HEK293 (cell line): ENCODE results near the gene CALCOCO1.
A peak's percentile ranks its signal among the peaks of the same experiment; 100 is the strongest.

Experiments
- KLF10 ChIP-seq: fragments of 450-650 bp; IDR thresholded peaks from 2 replicates; pipeline ENCODE4 v1.5.1; 2018; ENCODE audit warnings: missing biosample characterization, mild to moderate bottlenecking, missing genetic modification characterization
- MYNN ChIP-seq: fragments of 450-650 bp; formaldehyde crosslinking; IDR thresholded peaks from 2 replicates; pipeline ENCODE4 v1.5.1; 2016; ENCODE audit warnings: missing biosample characterization, missing genetic modification characterization, borderline replicate concordance
- PATZ1 ChIP-seq: fragments of 450-650 bp; formaldehyde crosslinking; IDR thresholded peaks from 2 replicates; pipeline ENCODE4 v1.5.1; 2016; ENCODE audit warnings: missing biosample characterization, missing genetic modification characterization
- PRDM10 ChIP-seq: fragments of 450-650 bp; formaldehyde crosslinking; IDR thresholded peaks from 2 replicates; pipeline ENCODE4 v1.5.1; 2016; ENCODE audit warnings: missing biosample characterization, missing genetic modification characterization
- YY2 ChIP-seq: fragments of 450-650 bp; formaldehyde crosslinking; IDR thresholded peaks from 2 replicates; pipeline ENCODE4 v1.5.1; 2016; ENCODE audit warnings: missing biosample characterization, missing genetic modification characterization
- ZBTB21 ChIP-seq: fragments of 450-650 bp; formaldehyde crosslinking; IDR thresholded peaks from 2 replicates; pipeline ENCODE4 v1.5.1; 2017; ENCODE audit warnings: missing biosample characterization, missing genetic modification characterization
- ZBTB44 ChIP-seq: fragments of 450-650 bp; IDR thresholded peaks from 2 replicates; pipeline ENCODE4 v1.5.1; 2018; ENCODE audit warnings: missing biosample characterization, mild to moderate bottlenecking, missing genetic modification characterization
- ZBTB7A ChIP-seq: fragments of 450-650 bp; formaldehyde crosslinking; IDR thresholded peaks from 2 replicates; pipeline ENCODE4 v1.5.1; 2016; ENCODE audit warnings: low read depth, missing biosample characterization, missing genetic modification characterization
- ZFHX2 ChIP-seq: fragments of 450-650 bp; formaldehyde crosslinking; conservative IDR thresholded peaks from 2 replicates; pipeline ENCODE4 v1.5.1; 2016; ENCODE audit warnings: missing biosample characterization, missing genetic modification characterization
- ZFP37 ChIP-seq: fragments of 450-650 bp; formaldehyde crosslinking; IDR thresholded peaks from 2 replicates; pipeline ENCODE4 v1.5.1; 2016; ENCODE audit warnings: missing biosample characterization, missing genetic modification characterization
- ZNF155 ChIP-seq: fragments of 450-650 bp; formaldehyde crosslinking; IDR thresholded peaks from 2 replicates; pipeline ENCODE4 v1.5.1; 2016; ENCODE audit warnings: missing biosample characterization, missing genetic modification characterization
- ZNF157 ChIP-seq: fragments of 450-650 bp; formaldehyde crosslinking; IDR thresholded peaks from 2 replicates; pipeline ENCODE4 v1.5.1; 2016; ENCODE audit warnings: missing biosample characterization, missing genetic modification characterization
- ZNF174 ChIP-seq: fragments of 450-650 bp; formaldehyde crosslinking; IDR thresholded peaks from 2 replicates; pipeline ENCODE4 v1.5.0; 2017; ENCODE audit warnings: missing biosample characterization, mild to moderate bottlenecking, missing genetic modification characterization
- ZNF175 ChIP-seq: fragments of 450-650 bp; formaldehyde crosslinking; IDR thresholded peaks from 2 replicates; pipeline ENCODE4 v1.5.1; 2016; ENCODE audit warnings: missing biosample characterization, missing genetic modification characterization
- ZNF202 ChIP-seq: fragments of 450-650 bp; formaldehyde crosslinking; IDR thresholded peaks from 2 replicates; pipeline ENCODE4 v1.5.1; 2016; ENCODE audit warnings: missing biosample characterization, missing genetic modification characterization, borderline replicate concordance
- ZNF239 ChIP-seq: fragments of 450-650 bp; formaldehyde crosslinking; IDR thresholded peaks from 2 replicates; pipeline ENCODE4 v1.5.1; 2016; ENCODE audit warnings: missing biosample characterization, missing genetic modification characterization
- ZNF311 ChIP-seq: fragments of 450-650 bp; formaldehyde crosslinking; IDR thresholded peaks from 2 replicates; pipeline ENCODE4 v1.5.1; 2017; ENCODE audit warnings: missing biosample characterization, missing genetic modification characterization, borderline replicate concordance
- ZNF350 ChIP-seq: fragments of 450-650 bp; formaldehyde crosslinking; IDR thresholded peaks from 2 replicates; pipeline ENCODE4 v1.5.0; 2017; ENCODE audit warnings: missing biosample characterization, mild to moderate bottlenecking, missing genetic modification characterization
- ZNF366 ChIP-seq: fragments of 450-650 bp; formaldehyde crosslinking; conservative IDR thresholded peaks from 2 replicates; pipeline ENCODE4 v1.5.1; 2016; ENCODE audit warnings: missing biosample characterization, missing genetic modification characterization
- ZNF394 ChIP-seq: fragments of 450-650 bp; formaldehyde crosslinking; IDR thresholded peaks from 2 replicates; pipeline ENCODE4 v1.5.1; 2016; ENCODE audit warnings: missing biosample characterization, missing genetic modification characterization, mild to moderate bottlenecking, moderate library complexity, borderline replicate concordance
- ZNF529 ChIP-seq: fragments of 450-650 bp; formaldehyde crosslinking; IDR thresholded peaks from 2 replicates; pipeline ENCODE4 v1.5.1; 2017; ENCODE audit warnings: missing genetic modification characterization, missing biosample characterization; ENCODE audit not compliant: insufficient replicate concordance
- ZNF549 ChIP-seq: fragments of 450-650 bp; IDR thresholded peaks from 2 replicates; pipeline ENCODE4 v1.5.1; 2018; ENCODE audit warnings: missing biosample characterization, missing genetic modification characterization, mild to moderate bottlenecking, inconsistent platforms, moderate library complexity
- ZNF571 ChIP-seq: fragments of 450-650 bp; formaldehyde crosslinking; IDR thresholded peaks from 2 replicates; pipeline ENCODE4 v1.5.0; 2017; ENCODE audit warnings: missing biosample characterization, missing genetic modification characterization
- ZNF830 ChIP-seq: fragments of 450-650 bp; IDR thresholded peaks from 2 replicates; pipeline ENCODE4 v1.5.0; 2018; ENCODE audit warnings: missing biosample characterization, missing genetic modification characterization, low read depth, mild to moderate bottlenecking, moderate library complexity
- ZNF843 ChIP-seq: fragments of 450-650 bp; formaldehyde crosslinking; IDR thresholded peaks from 2 replicates; pipeline ENCODE4 v1.5.1; 2016; ENCODE audit warnings: missing biosample characterization, missing genetic modification characterization
- TF ChIP-seq, protein P1 (sequence below): fragments of 450-650 bp; formaldehyde crosslinking; optimal IDR thresholded peaks from 2 replicates; pipeline ENCODE3; 2016; ENCODE audit warnings: missing biosample characterization, mild to moderate bottlenecking, missing genetic modification characterization
- TF ChIP-seq, protein P2 (sequence below): sonication (generic); formaldehyde crosslinking; IDR thresholded peaks from 2 replicates; pipeline ENCODE4 v1.8.1; 2022; ENCODE audit warnings: mild to moderate bottlenecking, moderate library complexity, missing genetic modification reagents
- TF ChIP-seq, protein P3 (sequence below): fragments of 450-650 bp; formaldehyde crosslinking; IDR thresholded peaks from 2 replicates; pipeline ENCODE4 v1.5.1; 2016; ENCODE audit warnings: missing biosample characterization, missing genetic modification characterization

Gene CALCOCO1

DNA sequence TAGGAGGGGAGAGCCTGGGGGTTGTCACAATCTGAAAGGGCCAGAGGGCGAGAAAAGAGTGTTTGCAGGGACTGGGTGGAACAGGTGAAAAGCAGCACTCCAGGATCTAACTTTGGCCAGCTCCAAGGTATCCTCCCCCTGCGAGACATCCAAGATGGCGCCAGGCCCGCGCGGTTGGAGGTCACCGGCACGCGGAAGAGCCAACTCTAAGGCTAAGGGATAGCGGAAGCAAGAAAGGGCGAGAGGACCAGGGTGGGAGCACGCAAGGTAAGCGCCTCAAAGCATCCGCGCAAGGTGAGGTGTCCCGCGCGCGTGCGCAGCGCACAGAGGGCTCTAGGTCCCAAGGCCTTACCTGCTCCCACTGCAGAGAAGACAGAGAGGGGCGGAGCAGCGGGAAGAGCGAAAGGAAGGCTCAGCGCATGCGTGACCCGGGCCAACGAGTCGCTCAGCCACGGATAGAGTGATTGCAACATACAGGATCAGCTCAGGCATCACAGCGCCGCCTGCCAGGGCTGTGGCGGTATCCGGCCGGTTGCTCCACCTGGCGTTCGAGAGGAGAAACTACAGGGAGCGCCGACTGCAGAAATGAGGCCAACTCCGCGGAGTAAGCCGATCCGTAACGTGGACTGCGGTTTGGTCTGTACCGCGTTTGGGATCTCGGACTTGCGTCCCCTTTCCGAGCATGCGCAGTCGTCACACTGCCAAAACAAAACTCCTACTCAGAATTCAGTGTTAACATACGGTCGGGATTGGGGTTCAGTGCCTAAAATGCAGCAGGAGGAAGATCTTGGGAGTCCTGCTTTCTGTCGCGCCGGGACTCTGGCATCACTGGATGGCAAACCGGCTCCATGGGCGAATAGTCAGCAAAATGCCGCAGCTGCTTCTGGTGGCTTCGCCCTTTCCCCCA is 51.3 kb downstream of the CALCOCO1 start, which contains the start of gene ATP5MC2 (continued):
- TF ChIP-seq ZFP37 (tag by site-specific recombination), result peak; percentile 80; the same call in 1 of the 2 replicates
- no peak for TF ChIP-seq ZNF549 (tag by site-specific recombination)
- no peak for TF ChIP-seq ZNF202 (tag by site-specific recombination)
- TF ChIP-seq ZNF175 (tag by site-specific recombination), result no peak
- no peak; the same call in 1 of the 2 replicates for TF ChIP-seq ZFHX2 (tag by site-specific recombination)
- peak; percentile 82 for TF ChIP-seq YY2 (tag by site-specific recombination)
- TF ChIP-seq, protein P1, sequence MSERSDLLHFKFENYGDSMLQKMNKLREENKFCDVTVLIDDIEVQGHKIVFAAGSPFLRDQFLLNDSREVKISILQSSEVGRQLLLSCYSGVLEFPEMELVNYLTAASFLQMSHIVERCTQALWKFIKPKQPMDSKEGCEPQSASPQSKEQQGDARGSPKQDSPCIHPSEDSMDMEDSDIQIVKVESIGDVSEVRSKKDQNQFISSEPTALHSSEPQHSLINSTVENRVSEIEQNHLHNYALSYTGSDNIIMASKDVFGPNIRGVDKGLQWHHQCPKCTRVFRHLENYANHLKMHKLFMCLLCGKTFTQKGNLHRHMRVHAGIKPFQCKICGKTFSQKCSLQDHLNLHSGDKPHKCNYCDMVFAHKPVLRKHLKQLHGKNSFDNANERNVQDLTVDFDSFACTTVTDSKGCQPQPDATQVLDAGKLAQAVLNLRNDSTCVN, result peak; percentile 66
- no peak for TF ChIP-seq ZNF174 (tag by site-specific recombination)
- no peak for TF ChIP-seq ZNF830 (tag by site-specific recombination)
- TF ChIP-seq ZNF529 (tag by site-specific recombination), result no peak
- TF ChIP-seq MYNN, result no peak
- peak; percentile 90 for TF ChIP-seq PRDM10 (tag by site-specific recombination)
- no peak for TF ChIP-seq PATZ1 (tag by site-specific recombination)
- no peak for TF ChIP-seq ZNF571 (tag by site-specific recombination)
- TF ChIP-seq ZBTB7A, result no peak
- no peak for TF ChIP-seq ZNF155
- peak; percentile 97 for TF ChIP-seq ZNF394 (tag by site-specific recombination)
- TF ChIP-seq ZNF311, result no peak
- peak; percentile 65; the same call in 1 of the 2 replicates for TF ChIP-seq ZBTB44 (tag by site-specific recombination)
- TF ChIP-seq ZBTB21, result peak; percentile 36; the same call in 1 of the 2 replicates
- peak; percentile 100 for TF ChIP-seq ZNF366 (tag by site-specific recombination)
- TF ChIP-seq ZNF350 (tag by site-specific recombination), result no peak
- TF ChIP-seq ZNF239 (tag by site-specific recombination), result 0 out of 2 replicates have a peak, but pooled peaks have one; percentile 12
- no peak for TF ChIP-seq ZNF157 (tag by site-specific recombination)
- TF ChIP-seq, protein P2, sequence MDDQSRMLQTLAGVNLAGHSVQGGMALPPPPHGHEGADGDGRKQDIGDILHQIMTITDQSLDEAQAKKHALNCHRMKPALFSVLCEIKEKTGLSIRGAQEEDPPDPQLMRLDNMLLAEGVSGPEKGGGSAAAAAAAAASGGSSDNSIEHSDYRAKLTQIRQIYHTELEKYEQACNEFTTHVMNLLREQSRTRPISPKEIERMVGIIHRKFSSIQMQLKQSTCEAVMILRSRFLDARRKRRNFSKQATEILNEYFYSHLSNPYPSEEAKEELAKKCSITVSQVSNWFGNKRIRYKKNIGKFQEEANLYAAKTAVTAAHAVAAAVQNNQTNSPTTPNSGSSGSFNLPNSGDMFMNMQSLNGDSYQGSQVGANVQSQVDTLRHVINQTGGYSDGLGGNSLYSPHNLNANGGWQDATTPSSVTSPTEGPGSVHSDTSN (CRISPR knock-in tag), result peak; percentile 16; the same call in 1 of the 2 replicates
- TF ChIP-seq KLF10, result peak; percentile 47; the same call in 1 of the 2 replicates
- TF ChIP-seq, protein P3, sequence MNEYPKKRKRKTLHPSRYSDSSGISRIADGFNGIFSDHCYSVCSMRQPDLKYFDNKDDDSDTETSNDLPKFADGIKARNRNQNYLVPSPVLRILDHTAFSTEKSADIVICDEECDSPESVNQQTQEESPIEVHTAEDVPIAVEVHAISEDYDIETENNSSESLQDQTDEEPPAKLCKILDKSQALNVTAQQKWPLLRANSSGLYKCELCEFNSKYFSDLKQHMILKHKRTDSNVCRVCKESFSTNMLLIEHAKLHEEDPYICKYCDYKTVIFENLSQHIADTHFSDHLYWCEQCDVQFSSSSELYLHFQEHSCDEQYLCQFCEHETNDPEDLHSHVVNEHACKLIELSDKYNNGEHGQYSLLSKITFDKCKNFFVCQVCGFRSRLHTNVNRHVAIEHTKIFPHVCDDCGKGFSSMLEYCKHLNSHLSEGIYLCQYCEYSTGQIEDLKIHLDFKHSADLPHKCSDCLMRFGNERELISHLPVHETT (tag by site-specific recombination), result 0 out of 2 replicates have a peak, but pooled peaks have one; percentile 64
- TF ChIP-seq ZNF843 (tag by site-specific recombination), result peak; percentile 79
